Neutrophil (primary cell): Measurements from ENCODE around the gene SPG7.

Source experiments
- H3K27ac ChIP-seq: fragments of 200-600 bp; sonication (generic); 2 replicates; pipeline ENCODE4 v1.5.1; 2016; ENCODE audit warnings: mild to moderate bottlenecking, moderate library complexity
- H3K27me3 ChIP-seq: fragments of 200-600 bp; sonication (generic); 2 replicates; pipeline ENCODE4 v1.6.0; 2016; ENCODE audit warnings: mild to moderate bottlenecking
- H3K36me3 ChIP-seq: fragments of 200-600 bp; sonication (generic); 2 replicates; pipeline ENCODE4 v1.5.1; 2017
- H3K4me1 ChIP-seq, 2 experiments: fragments of 200-600 bp in 1 of 2; sonication (generic) in 1 of 2; 1 replicate in 1 of 2; 2 replicates in 1 of 2; pipeline versions ENCODE4 v1.5.1 to v1.6.1; 2013 to 2016; ENCODE audit warnings: low read depth in 1 of 2, low read length in 1 of 2, mild to moderate bottlenecking in 1 of 2, moderate library complexity in 1 of 2; ENCODE audit not compliant: control insufficient read depth in 1 of 2, insufficient read depth in 1 of 2
- H3K4me3 ChIP-seq, 2 experiments: fragments of 200-600 bp in 1 of 2; sonication (generic) in 1 of 2; 1 replicate in 1 of 2; 2 replicates in 1 of 2; pipeline ENCODE4 v1.5.1; 2013 to 2016; ENCODE audit warnings: low read depth in 1 of 2, low read length in 1 of 2, mild to moderate bottlenecking in 1 of 2, moderate library complexity in 1 of 2
- H3K9me3 ChIP-seq: fragments of 200-600 bp; sonication (generic); 2 replicates; pipeline ENCODE4 v1.5.1; 2016
- CTCF ChIP-seq: fragments of 200-600 bp; sonication (generic); IDR thresholded peaks from 2 replicates; pipeline ENCODE4 v1.5.1; 2016; ENCODE audit warnings: antibody characterized with exemption

SPG7 gene

GRCh38 chr16:89537549-89537925 lies 29.3 kb downstream of the SPG7 start:
- no peak overlapping the region for H3K4me3 ChIP-seq
- no peaks in the 10 kb centered on the region for H3K27me3 ChIP-seq
- no peaks in the 10 kb centered on the region for H3K9me3 ChIP-seq
- H3K4me1 ChIP-seq = peaks cover 28 to 31% of the 10 kb centered on the region in 2 experiments
- H3K27ac ChIP-seq = no peak overlapping the region
- H3K36me3 ChIP-seq = peaks cover 32% of the 10 kb centered on the region
- no peak for TF ChIP-seq CTCF

GRCh38 chr16:89538286-89538685 lies 30.1 kb downstream of the SPG7 start:
- Histone ChIP-seq H3K4me1 (peaks cover 22 to 24% of the 10 kb centered on the region in 2 experiments), H3K27me3 (no peaks in the 10 kb centered on the region), H3K36me3 (peaks cover 32% of the 10 kb centered on the region), H3K4me3 (no peak overlapping the region), H3K9me3 (no peaks in the 10 kb centered on the region), H3K27ac (no peak overlapping the region)
- TF ChIP-seq CTCF = no peak

- Histone ChIP-seq H3K4me1 (peaks cover under 1 to 2% of the 10 kb centered on the region in 2 experiments), H3K27ac (no peak overlapping the region), H3K27me3 (no peaks in the 10 kb centered on the region), H3K36me3 (peaks cover 50% of the 10 kb centered on the region), H3K9me3 (no peaks in the 10 kb centered on the region), H3K4me3 (no peak overlapping the region)
- no peak for TF ChIP-seq CTCF
Observed at GRCh38 chr16:89540557-89540956, 32.4 kb downstream of the SPG7 start.

GRCh38 chr16:89541792-89542191 lies 33.6 kb downstream of the SPG7 start:
- H3K27ac ChIP-seq = no peak overlapping the region
- H3K9me3 ChIP-seq = no peaks in the 10 kb centered on the region
- no peaks in the 10 kb centered on the region for H3K4me1 ChIP-seq
- no peak overlapping the region for H3K4me3 ChIP-seq
- H3K27me3 ChIP-seq = no peaks in the 10 kb centered on the region
- no peak for TF ChIP-seq CTCF
- peaks cover 60% of the 10 kb centered on the region for H3K36me3 ChIP-seq

GRCh38 chr16:89544113-89544512 lies 35.9 kb downstream of the SPG7 start:
- TF ChIP-seq CTCF = no peak
- Histone ChIP-seq H3K9me3 (no peaks in the 10 kb centered on the region), H3K4me3 (no peak overlapping the region), H3K27ac (no peak overlapping the region), H3K4me1 (no peaks in the 10 kb centered on the region), H3K36me3 (peaks cover 64% of the 10 kb centered on the region), H3K27me3 (no peaks in the 10 kb centered on the region)

GRCh38 chr16:89544713-89545043 lies 36.5 kb downstream of the SPG7 start:
- Histone ChIP-seq H3K4me1 (no peaks in the 10 kb centered on the region), H3K36me3 (peaks cover 70% of the 10 kb centered on the region), H3K27me3 (no peaks in the 10 kb centered on the region), H3K27ac (no peak overlapping the region), H3K9me3 (no peaks in the 10 kb centered on the region), H3K4me3 (no peak overlapping the region)
- no peak for TF ChIP-seq CTCF
